GM12875 (cell line): ENCODE results near the gene SELENOP.

ENCODE experiments used
- H3K4me3 ChIP-seq: one replicate; pipeline ENCODE4 v1.5.1; 2011; ENCODE audit warnings: low read depth, low read length, control low read depth
- TF ChIP-seq, protein P1 (sequence below): IDR thresholded peaks from 2 replicates; pipeline ENCODE4 v1.5.1; 2011; ENCODE audit warnings: low read depth, mild to moderate bottlenecking, control low read depth, inconsistent platforms, low read length, moderate library complexity, borderline replicate concordance; ENCODE audit not compliant: insufficient read depth

The SELENOP gene

DNA sequence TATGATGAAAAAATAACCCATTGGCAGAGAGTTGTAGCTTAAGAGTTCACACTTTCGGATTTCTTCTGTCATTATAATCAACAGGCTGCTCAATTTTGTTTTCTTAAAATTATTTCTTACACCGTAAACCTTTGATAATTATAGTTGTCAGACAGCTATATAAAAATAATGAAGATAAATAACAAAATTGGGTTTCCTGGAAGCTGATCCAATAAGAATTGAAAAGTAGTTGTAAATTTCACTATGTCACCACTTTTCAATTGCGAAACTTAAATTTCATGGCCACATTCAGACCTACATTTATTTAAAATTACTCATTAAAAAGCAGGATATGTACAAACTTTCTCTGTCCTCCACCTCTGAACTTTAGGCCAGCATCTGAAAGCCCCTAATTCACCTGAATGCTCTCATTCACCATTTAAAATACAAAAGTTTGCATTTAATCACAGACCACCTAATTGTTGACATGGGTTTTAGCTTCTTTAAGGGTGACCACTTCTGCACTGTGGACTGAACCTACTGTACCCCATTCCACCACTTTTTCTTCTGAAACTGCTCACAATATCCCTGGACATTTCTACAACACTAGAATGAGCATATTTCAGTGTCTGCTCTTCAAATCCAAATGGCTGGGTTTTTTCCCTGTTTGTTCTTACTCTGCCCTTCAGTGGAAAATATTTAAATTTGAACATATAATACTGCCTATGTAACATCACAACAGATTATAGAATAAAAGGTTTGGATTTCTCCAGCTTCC, 680 bp downstream of the SELENOP start:
- TF ChIP-seq, protein P1, sequence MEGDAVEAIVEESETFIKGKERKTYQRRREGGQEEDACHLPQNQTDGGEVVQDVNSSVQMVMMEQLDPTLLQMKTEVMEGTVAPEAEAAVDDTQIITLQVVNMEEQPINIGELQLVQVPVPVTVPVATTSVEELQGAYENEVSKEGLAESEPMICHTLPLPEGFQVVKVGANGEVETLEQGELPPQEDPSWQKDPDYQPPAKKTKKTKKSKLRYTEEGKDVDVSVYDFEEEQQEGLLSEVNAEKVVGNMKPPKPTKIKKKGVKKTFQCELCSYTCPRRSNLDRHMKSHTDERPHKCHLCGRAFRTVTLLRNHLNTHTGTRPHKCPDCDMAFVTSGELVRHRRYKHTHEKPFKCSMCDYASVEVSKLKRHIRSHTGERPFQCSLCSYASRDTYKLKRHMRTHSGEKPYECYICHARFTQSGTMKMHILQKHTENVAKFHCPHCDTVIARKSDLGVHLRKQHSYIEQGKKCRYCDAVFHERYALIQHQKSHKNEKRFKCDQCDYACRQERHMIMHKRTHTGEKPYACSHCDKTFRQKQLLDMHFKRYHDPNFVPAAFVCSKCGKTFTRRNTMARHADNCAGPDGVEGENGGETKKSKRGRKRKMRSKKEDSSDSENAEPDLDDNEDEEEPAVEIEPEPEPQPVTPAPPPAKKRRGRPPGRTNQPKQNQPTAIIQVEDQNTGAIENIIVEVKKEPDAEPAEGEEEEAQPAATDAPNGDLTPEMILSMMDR: no peak
- no peak overlapping the region for H3K4me3 ChIP-seq

DNA sequence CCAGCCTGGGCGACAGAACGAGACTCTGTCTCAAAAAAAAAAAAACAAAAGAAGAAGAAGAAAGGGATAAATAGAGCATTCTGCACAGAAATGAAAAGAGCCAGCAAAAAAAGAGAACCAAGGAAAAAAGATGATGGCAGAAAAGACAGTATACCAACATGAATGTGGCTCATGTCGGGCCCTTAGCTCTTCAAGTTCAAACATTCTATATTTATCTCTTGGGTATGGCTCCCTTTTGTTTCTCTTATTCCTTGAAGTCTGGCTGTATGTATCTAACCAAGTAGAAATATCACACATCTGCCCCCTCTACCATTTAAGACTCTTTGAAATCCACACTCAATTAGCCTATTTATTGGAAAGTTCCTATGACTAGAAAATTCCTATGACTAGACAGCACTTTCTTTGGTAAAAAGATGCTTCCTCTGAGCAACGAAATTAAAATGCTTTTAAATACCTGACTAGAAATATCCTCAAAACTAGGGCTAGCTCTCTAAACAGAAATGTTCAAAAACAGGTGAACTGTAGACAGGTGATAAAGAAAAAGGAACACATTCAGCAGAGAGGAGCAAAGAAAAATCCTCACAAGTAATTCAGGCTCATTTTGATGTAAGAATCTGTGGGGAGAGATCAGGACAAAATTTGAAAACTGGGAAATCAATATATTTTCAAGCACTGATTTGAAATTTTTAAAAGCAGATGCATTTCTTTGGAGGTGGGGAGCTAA, 2.6 kb downstream of the SELENOP start:
- no peak overlapping the region for H3K4me3 ChIP-seq
- TF ChIP-seq, protein P1: no peak

DNA sequence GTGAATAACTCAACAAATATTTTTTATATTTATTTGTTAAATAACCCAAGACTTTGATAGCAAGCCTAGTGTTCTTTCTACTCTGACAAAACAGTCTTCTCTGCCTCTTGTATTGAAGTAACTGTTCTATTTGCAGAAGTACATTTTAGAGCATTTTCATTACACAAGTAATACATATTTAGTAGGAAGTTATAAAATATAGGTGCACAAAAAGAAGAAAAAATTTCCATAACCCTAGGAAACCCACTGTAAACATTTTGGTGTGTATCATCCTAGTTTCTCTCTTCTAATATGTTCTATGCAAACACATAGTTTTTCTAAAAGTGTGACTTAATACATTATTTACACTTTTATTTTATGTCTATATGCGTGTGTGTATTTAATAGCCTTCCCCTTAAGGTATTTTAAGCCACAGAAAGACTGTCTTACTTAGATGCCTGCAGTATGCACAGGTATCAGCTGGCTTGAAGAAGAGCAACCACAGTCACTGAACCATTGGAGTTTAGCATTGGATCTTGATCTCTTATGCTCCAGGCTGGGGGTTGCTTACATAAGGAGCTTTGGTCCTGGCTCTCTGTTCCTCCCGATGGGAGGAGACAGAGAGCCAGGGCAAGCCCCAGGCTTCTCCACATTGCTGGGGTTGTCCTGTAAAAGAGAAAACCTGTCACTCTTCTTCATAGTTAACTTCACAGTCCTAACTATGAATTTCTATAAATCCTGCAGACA, 3.8 kb downstream of the SELENOP start:
- no peak overlapping the region for H3K4me3 ChIP-seq
- TF ChIP-seq, protein P1: no peak

DNA sequence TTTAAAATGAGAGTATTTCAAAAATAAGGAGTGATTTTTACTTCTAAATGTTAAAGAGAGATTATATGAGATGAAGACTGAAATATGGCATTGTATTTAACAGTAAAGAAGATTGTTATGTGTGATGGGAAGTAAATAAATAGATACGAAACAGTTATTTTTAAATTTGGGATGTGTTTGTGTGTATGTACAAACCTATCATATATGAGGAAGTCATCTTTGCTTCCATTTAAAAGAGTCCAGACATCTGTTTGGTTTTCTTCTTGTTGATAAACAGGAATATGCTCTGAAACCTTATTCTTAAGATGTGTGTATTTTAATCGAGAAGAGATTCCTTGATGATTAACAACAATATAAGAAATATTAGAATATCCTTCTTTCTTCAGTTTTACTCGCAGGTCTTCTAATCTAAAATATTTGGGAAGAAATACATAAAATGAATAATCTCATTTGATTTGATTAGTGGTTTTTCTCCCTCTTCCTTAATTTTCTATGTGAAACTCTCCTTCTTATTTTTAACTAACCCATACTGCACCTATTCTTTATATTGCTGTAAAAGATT, 4.9 kb downstream of the SELENOP start:
- no peak overlapping the region for H3K4me3 ChIP-seq
- TF ChIP-seq, protein P1: no peak

DNA sequence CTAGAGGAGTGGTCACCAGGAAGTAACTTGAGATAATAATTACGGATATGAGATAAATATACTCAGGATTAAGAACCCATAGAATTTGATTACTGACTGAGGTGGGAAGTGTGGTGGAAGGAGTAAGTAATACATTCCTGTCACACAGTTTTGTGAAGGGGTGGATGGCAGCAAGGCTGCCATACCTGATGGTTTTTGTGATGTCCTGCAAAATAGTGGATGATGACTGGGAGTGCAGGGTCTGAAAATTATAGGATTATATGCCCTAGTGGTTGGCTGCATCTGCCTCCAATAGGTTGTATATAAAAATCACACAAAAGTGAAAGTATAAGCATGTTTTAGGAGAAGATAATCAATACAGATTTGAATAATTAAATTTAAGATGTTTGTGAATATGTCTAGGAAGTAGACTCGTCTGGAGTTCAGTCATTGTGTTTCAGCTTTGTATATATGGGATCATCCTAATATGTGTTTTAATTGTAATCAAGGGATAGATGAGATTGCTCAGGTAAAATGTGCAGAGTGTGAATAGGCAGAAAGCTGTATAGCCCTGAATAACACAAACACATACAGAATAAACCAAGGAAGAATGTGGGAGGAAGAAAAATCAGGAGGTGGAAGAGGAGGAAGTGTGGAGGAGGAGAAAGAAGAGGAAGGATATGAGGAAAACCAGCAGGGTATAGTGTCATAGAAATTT, 5.5 kb downstream of the SELENOP start:
- H3K4me3 ChIP-seq: no peak overlapping the region
- TF ChIP-seq, protein P1: no peak

DNA sequence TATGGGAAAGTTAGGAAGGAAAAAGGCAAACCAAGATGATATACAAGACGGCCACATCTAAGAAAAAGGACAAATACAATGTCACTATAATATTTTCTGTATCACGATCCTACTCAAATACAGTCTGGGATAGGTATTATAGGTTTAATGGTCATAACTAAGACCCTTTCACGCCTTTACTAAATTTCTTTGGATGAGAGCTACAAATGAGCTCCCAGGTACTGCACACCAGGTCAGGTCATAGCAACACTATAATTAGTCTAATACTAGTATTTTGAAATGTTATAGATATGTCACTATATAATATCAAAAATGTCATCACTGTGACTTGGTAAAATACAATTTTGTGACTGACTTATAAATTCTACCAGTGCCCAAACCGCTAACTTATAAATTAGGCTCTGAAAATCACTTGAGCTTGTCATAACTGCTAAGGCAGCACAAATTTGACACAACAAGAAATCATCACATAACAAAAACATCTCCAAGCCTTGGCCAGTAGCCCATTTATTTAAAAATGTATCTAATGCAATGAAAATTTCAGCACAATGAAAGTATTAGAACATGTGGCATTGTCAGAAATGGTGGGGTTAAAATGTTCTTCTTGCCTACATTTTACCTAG, 6.9 kb downstream of the SELENOP start:
- TF ChIP-seq, protein P1: no peak
- no peak overlapping the region for H3K4me3 ChIP-seq
